ENCODE results near the gene CCDC12. TPM values are rescaled to one million over a fixed set of nuclear protein-coding genes. Genes with fewer than 3 reads are reported as not detected.

The CCDC12 gene
- total and polyA plus RNA-seq, 2 of the 13 experiments (the other 11 are each of a cell fraction or from before 2014, with no cell fraction given) = 30.1 to 49.5 TPM

Small RNAs within 50 kb of the gene (small RNA-seq; reads per million reads assigned to genes)
- gene AC109583.2 (ENCODE audit: insufficient read depth in 2 of 3, insufficient read length in 3 of 3, low read depth in 2 of 3, low replicate concordance in 1 of 3) = 0 reads per million in 3 experiments

Other genes starting within 250 kb of the CCDC12 start
- gene MYL3, start 113.3 kb downstream of the CCDC12 start, total RNA-seq (2016; rRNA removed; fragmentation: Illumina TruSeq; extraction: Trizol) = not detected in 2 replicates
- gene MYL3, start 113.3 kb downstream of the CCDC12 start, polyA plus RNA-seq (2011; rRNA removed) = 0.13 TPM in 1 of 2 replicates, not detected in the other
- not detected in 2 replicates for gene PTH1R, start 99.0 kb downstream of the CCDC12 start, total RNA-seq (2016; rRNA removed; fragmentation: Illumina TruSeq; extraction: Trizol)
- not detected in 2 replicates for gene PTH1R, start 99.0 kb downstream of the CCDC12 start, polyA plus RNA-seq (2011; rRNA removed)
- 6.0 and 9.7 TPM in 2 replicates for gene NBEAL2, start 2.9 kb upstream of the CCDC12 start, total RNA-seq (2016; rRNA removed; fragmentation: Illumina TruSeq; extraction: Trizol)
- gene NBEAL2, start 2.9 kb upstream of the CCDC12 start, polyA plus RNA-seq (2011; rRNA removed) = 12.4 and 15.8 TPM in 2 replicates
- 24.2 and 39.5 TPM in 2 replicates for gene SETD2, start 187.4 kb upstream of the CCDC12 start, total RNA-seq (2016; rRNA removed; fragmentation: Illumina TruSeq; extraction: Trizol)
- gene SETD2, start 187.4 kb upstream of the CCDC12 start, polyA plus RNA-seq (2011; rRNA removed) = 14.2 and 15.0 TPM in 2 replicates